ENCODE results near the gene AUTS2.

DNA sequence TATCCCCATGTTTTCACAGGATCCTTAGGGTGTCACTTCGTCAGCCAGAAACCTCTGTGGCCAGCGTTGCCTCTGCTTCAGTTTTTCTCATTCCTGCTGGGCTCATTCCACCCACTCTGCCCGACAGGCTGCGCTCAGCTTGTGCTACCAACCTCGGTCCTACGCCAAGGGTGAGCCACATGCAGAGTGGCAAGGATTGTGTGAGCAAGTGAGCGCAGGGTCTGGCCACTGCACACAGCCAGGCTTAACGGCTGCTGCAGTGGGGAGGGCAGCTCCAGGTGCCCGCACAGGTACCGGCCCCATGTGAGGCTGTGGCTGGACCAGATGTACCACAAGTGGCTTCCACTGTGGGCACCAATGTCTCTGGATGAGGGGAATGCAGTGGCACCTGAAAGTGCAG lies 329.2 kb downstream of the AUTS2 start:
- TF ChIP-seq EZH2 (IDR thresholded peaks at IDR 0.05; ENCODE audit: borderline replicate concordance, low read depth, low read length, poor library complexity, severe bottlenecking), result no peak
- TF ChIP-seq, protein P1, sequence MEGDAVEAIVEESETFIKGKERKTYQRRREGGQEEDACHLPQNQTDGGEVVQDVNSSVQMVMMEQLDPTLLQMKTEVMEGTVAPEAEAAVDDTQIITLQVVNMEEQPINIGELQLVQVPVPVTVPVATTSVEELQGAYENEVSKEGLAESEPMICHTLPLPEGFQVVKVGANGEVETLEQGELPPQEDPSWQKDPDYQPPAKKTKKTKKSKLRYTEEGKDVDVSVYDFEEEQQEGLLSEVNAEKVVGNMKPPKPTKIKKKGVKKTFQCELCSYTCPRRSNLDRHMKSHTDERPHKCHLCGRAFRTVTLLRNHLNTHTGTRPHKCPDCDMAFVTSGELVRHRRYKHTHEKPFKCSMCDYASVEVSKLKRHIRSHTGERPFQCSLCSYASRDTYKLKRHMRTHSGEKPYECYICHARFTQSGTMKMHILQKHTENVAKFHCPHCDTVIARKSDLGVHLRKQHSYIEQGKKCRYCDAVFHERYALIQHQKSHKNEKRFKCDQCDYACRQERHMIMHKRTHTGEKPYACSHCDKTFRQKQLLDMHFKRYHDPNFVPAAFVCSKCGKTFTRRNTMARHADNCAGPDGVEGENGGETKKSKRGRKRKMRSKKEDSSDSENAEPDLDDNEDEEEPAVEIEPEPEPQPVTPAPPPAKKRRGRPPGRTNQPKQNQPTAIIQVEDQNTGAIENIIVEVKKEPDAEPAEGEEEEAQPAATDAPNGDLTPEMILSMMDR (conservative IDR thresholded peaks at IDR 0.05; ENCODE audit: low read depth, low read length), result no peak

Measured in A673 (cell line).